BJ (cell line): ENCODE results near the gene SUPT5H. TPM values are rescaled to one million over a fixed set of nuclear protein-coding genes. Genes with fewer than 3 reads are reported as not detected.
A peak's percentile ranks its signal among the peaks of the same experiment; 100 is the strongest.

ENCODE experiments used
- CTCF ChIA-PET: fragments of 350-600 bp; formaldehyde crosslinking; extraction: SDS; loops from one replicate; lab custom pipeline; 2021; ENCODE audit warnings: antibody characterized with exemption, inconsistent platforms; lab: Yijun Ruan, JAX
- POLR2A ChIA-PET: fragments of 300-600 bp; sonication (Branson Sonifier 250); formaldehyde crosslinking; extraction: SDS; loops from one replicate; lab custom pipeline; 2021; ENCODE audit warnings: antibody characterized with exemption; lab: Charles Lee
- DNase-seq: peaks from one replicate; pipeline ENCODE4 v3.0.0-alpha.2; 2011; ENCODE audit warnings: low read depth
- H3K27me3 ChIP-seq: 2 replicates; pipeline ENCODE4 v1.6.0; 2011; ENCODE audit warnings: low read length; ENCODE audit not compliant: control insufficient read depth, insufficient read depth
- H3K36me3 ChIP-seq: 2 replicates; pipeline ENCODE4 v1.5.1; 2011; ENCODE audit warnings: low read length; ENCODE audit not compliant: control insufficient read depth, insufficient read depth
- H3K4me3 ChIP-seq: 2 replicates; pipeline ENCODE4 v1.5.1; 2011; ENCODE audit warnings: low read depth, mild to moderate bottlenecking, control low read depth, low read length
- polyA plus RNA-seq: library from polyadenylated mRNA; depleted of rRNA; stranded (reverse); fragments of >200 nt; gene quantifications from 2 replicates; pipeline ENCODE4 v1.2.3, GENCODE V29; 2011
- TF ChIP-seq, protein P1 (sequence below): IDR thresholded peaks from 2 replicates; pipeline ENCODE4 v1.5.1; 2011; ENCODE audit warnings: low read depth, mild to moderate bottlenecking, control low read depth, inconsistent platforms, low read length, moderate library complexity; ENCODE audit not compliant: insufficient read depth

SUPT5H gene
- polyA plus RNA-seq, 1 experiment, result 81.8 TPM

DNA sequence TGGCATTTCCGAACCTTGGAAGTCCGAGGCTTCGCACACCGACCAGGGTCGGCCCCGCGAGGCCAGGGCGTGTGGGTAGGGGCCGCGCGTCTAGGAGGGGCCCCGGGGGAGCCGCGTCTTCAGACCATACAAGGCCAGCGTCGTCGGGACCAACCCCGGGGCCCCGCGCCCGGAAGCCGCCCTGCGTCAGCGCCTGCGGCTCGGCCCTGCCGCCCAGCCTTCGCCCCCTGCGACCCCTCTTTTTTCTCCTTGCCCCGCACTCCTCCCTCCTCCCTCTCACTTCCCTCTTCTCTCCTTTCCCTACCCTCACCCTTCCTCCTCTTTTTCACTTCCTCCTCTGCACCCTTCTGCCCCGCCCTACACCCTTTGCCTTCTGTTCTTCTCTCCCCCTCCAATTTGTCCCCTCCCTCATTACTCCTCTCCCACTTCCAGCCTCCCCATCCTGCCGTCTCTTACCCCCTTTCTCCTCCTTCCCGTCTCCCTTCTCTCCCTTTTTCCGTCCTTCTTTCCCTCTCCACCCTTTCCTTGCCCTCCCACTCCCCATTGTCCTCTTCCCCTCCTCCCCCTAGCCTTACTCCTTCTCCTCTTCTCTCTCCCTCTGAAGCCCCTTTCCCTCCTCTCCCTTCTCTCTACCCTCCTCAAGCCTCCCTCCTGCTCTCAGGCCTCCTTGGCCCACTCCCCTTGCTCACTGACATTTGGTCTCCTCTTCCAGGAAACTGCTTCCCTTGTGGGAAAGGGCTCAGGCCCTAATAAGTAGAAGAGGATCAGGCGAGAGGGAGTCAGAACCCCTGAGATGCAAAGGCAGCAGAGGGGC, 35.2 kb upstream of the SUPT5H start:
- ChIA-PET POLR2A (interaction anchor here (1.0 kb wide), 1 partner anchor 12 kb away, joined by 3 read pairs; no protein-coding TSS in a partner anchor), CTCF (interaction anchor here (3.7 kb wide), 1 partner anchor 13 kb away, joined by 48 read pairs; no protein-coding TSS in a partner anchor)
- H3K27me3 ChIP-seq, result no peaks in the 10 kb centered on the region
- H3K4me3 ChIP-seq, result peak overlapping the region; percentile 86
- DNase-seq, result no peak
- H3K36me3 ChIP-seq, result peaks cover 10% of the 10 kb centered on the region
- TF ChIP-seq, protein P1, sequence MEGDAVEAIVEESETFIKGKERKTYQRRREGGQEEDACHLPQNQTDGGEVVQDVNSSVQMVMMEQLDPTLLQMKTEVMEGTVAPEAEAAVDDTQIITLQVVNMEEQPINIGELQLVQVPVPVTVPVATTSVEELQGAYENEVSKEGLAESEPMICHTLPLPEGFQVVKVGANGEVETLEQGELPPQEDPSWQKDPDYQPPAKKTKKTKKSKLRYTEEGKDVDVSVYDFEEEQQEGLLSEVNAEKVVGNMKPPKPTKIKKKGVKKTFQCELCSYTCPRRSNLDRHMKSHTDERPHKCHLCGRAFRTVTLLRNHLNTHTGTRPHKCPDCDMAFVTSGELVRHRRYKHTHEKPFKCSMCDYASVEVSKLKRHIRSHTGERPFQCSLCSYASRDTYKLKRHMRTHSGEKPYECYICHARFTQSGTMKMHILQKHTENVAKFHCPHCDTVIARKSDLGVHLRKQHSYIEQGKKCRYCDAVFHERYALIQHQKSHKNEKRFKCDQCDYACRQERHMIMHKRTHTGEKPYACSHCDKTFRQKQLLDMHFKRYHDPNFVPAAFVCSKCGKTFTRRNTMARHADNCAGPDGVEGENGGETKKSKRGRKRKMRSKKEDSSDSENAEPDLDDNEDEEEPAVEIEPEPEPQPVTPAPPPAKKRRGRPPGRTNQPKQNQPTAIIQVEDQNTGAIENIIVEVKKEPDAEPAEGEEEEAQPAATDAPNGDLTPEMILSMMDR, result no peak

DNA sequence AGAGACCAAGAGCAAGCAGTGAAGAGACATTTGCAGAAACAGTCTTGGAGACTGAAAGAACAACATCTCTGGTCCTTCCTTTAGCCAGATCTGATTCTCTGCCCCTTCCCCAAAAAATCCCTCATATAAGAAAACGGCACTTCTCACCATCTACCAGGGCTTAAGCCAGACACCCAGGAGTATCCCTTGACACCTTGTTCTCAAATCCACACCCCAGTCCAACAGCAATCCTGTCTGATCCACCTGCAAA, 34.6 kb upstream of the SUPT5H start:
- no peak for DNase-seq
- POLR2A ChIA-PET, result interaction anchor here (1.4 kb wide), 1 partner anchor 13 kb away, joined by 7 read pairs; no protein-coding TSS in a partner anchor
- peaks cover 10% of the 10 kb centered on the region for H3K36me3 ChIP-seq
- CTCF ChIA-PET, result interaction anchor here (1.2 to 2.3 kb wide), 6 partner anchors 10 to 71 kb away, joined by 3 to 178 read pairs (median 8); partner anchors contain the start of genes MED29, PAF1 and SAMD4B
- H3K27me3 ChIP-seq, result no peaks in the 10 kb centered on the region
- TF ChIP-seq, protein P1, result no peak
- H3K4me3 ChIP-seq, result no peak overlapping the region

DNA sequence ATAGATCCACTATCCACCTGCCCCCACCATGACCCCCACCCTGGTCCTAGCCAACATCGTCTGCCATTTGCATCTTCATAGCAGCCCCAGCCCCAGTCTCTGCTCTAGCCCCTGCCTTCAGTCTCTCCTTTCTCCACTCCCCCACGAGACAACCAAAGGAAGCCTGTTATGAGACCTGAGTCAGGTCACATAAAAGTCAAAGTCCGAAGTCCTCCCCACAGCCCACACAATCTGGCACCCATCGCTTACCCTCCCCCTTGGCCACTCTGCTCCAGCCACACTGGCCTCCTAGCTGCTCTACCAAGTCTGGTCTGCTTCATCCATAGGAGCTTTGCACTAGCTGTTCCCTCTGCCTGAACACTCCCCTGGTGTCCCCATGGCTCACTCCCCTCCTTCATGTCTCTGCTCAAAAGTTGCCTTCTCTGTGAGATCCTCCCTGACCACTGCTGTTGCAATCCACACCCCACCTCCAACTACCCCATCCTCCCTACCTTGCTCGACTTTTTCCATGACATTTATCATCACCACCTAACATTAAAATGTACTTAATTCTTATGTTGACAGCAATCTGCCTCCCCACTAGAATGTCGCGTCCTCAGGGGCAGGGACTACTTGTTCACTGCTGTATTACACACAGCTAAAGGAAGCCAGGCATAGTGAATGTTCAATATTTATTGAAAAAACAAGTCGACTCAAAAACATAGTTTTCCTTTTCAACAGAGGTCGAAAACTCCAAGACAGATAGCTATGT, 34.1 kb upstream of the SUPT5H start:
- Histone ChIP-seq H3K4me3 (no peak overlapping the region), H3K36me3 (peaks cover 12% of the 10 kb centered on the region), H3K27me3 (no peaks in the 10 kb centered on the region)
- POLR2A ChIA-PET, result interaction anchor here (1.0 to 1.4 kb wide), 2 partner anchors 13 to 20 kb away, joined by 3 to 7 read pairs; partner anchors contain the start of gene MED29
- CTCF ChIA-PET, result interaction anchor here (0.6 to 2.3 kb wide), 27 partner anchors 8 to 300 kb away, joined by 3 to 178 read pairs (median 4); partner anchors contain the start of genes EID2B, MED29, PAF1 and RPS16
- no peak for DNase-seq
- TF ChIP-seq, protein P1, result no peak

DNA sequence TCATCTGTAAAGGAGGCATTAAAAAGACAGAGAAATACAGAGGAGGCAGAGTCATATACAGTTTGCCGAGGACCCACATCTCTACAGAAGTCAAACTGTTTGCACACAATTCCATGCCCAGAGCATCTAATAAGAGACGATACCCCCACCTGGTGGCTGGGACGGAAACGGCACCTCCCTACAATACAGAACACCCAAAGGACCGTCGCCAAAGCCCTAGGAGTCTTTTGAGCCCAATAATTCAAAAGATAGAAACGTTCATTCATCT, 33.6 kb upstream of the SUPT5H start:
- Histone ChIP-seq H3K4me3 (0 out of 2 replicates have a peak overlapping the region, but pooled peaks have one; percentile 1), H3K36me3 (peaks cover 17% of the 10 kb centered on the region), H3K27me3 (no peaks in the 10 kb centered on the region)
- no peak for DNase-seq
- TF ChIP-seq, protein P1, result peak; percentile 85
- POLR2A ChIA-PET, result interaction anchor here (1.0 to 1.4 kb wide), 2 partner anchors 14 to 20 kb away, joined by 3 to 7 read pairs; partner anchors contain the start of gene MED29
- CTCF ChIA-PET, result interaction anchor here (0.6 to 2.3 kb wide), 28 partner anchors 8 to 300 kb away, joined by 3 to 178 read pairs (median 4); partner anchors contain the start of genes EID2B, MED29, PAF1 and RPS16
